Hepatocyte (in vitro differentiated cells): Measurements from ENCODE around the gene IL13. TPM values are rescaled to one million over a fixed set of nuclear protein-coding genes. Genes with fewer than 3 reads are reported as not detected.

Experiments
- DNase-seq: peaks from one replicate; pipeline ENCODE4 v3.0.0-alpha.2; 2016; ENCODE audit warnings: low spot score
- H2AFZ ChIP-seq: fragments of 200-600 bp; sonication (generic); 2 replicates; pipeline ENCODE4 v1.6.0; 2016; ENCODE audit warnings: antibody characterized with exemption, mild to moderate bottlenecking
- H3K27ac ChIP-seq: fragments of 200-600 bp; sonication (generic); 2 replicates; pipeline ENCODE4 v1.5.1; 2016; ENCODE audit warnings: mild to moderate bottlenecking
- H3K27me3 ChIP-seq: fragments of 200-600 bp; sonication (generic); 2 replicates; pipeline ENCODE4 v1.6.1; 2016
- H3K36me3 ChIP-seq: fragments of 200-600 bp; sonication (generic); replicated peaks from 2 replicates; pipeline ENCODE4 v1.5.1; 2016; ENCODE audit warnings: low read depth; ENCODE audit not compliant: insufficient read depth
- H3K4me1 ChIP-seq: fragments of 200-600 bp; sonication (generic); 2 replicates; pipeline ENCODE4 v1.5.1; 2016; ENCODE audit warnings: mild to moderate bottlenecking, moderate library complexity; ENCODE audit not compliant: insufficient read depth
- H3K4me2 ChIP-seq: fragments of 200-600 bp; sonication (generic); 2 replicates; pipeline ENCODE4 v1.6.0; 2016
- H3K4me3 ChIP-seq: fragments of 200-600 bp; sonication (generic); 2 replicates; pipeline ENCODE4 v1.5.1; 2016; ENCODE audit warnings: mild to moderate bottlenecking
- H3K79me2 ChIP-seq: fragments of 200-600 bp; sonication (generic); 2 replicates; pipeline ENCODE4 v1.6.0; 2017; ENCODE audit warnings: mild to moderate bottlenecking
- H3K9me2 ChIP-seq: fragments of 200-600 bp; sonication (generic); replicated peaks from 2 replicates; pipeline ENCODE4 v1.6.0; 2017; ENCODE audit warnings: mild to moderate bottlenecking; ENCODE audit not compliant: insufficient read depth
- H3K9me3 ChIP-seq: fragments of 200-600 bp; sonication (generic); 2 replicates; pipeline ENCODE4 v1.5.1; 2016; ENCODE audit warnings: low read depth, mild to moderate bottlenecking
- H4K20me1 ChIP-seq: fragments of 200-600 bp; sonication (generic); 2 replicates; pipeline ENCODE4 v1.6.0; 2016; ENCODE audit warnings: mild to moderate bottlenecking; ENCODE audit not compliant: insufficient read depth, poor library complexity, severe bottlenecking
- CTCF ChIP-seq: fragments of 200-600 bp; sonication (generic); IDR thresholded peaks from 2 replicates; pipeline ENCODE4 v1.5.1; 2016; ENCODE audit warnings: antibody characterized with exemption, mild to moderate bottlenecking; ENCODE audit not compliant: poor library complexity
- EZH2 ChIP-seq: fragments of 200-600 bp; sonication (generic); IDR thresholded peaks from 2 replicates; pipeline ENCODE4 v1.6.1; 2016; ENCODE audit warnings: antibody characterized with exemption, mild to moderate bottlenecking, borderline replicate concordance
- EZH2phosphoT487 ChIP-seq: fragments of 200-600 bp; sonication (generic); IDR thresholded peaks from one replicate; pipeline ENCODE4 v1.6.1; 2018; ENCODE audit warnings: antibody characterized with exemption, mild to moderate bottlenecking, low read depth, moderate library complexity; ENCODE audit not compliant: unreplicated experiment, severe bottlenecking
- WGBS: methylation state at CpG from one replicate; pipeline ENCODE4 v1.1.6; 2016; ENCODE audit warnings: low lambda C conversion rate; ENCODE audit errors: missing lambda C conversion rate; 5-methylcytosine and 5-hydroxymethylcytosine counted together
- polyA plus RNA-seq: library from polyadenylated mRNA; unstranded; fragments of >200 nt; fragmentation: Nextera tagmentation; extraction: Ambion mirVana; gene quantifications from 2 replicates; pipeline ENCODE4 v1.2.1, GENCODE V29; 2016
- total RNA-seq: library from RNA; depleted of rRNA; stranded (reverse); fragments of >200 nt; gene quantifications from 2 replicates; pipeline ENCODE4 v1.2.3, GENCODE V29; 2014

Gene IL13
- total and polyA plus RNA-seq, 2 experiments from 2014 or later = not detected

- no peaks in the 10 kb centered on the region for H3K36me3 ChIP-seq
- DNase-seq = peak; percentile 85
- H4K20me1 ChIP-seq = no peaks in the 10 kb centered on the region
- no peaks in the 10 kb centered on the region for H3K9me2 ChIP-seq
- no peaks in the 10 kb centered on the region for H3K27me3 ChIP-seq
- H3K4me2 ChIP-seq = no peak overlapping the region
- H3K4me3 ChIP-seq = no peak overlapping the region
- TF ChIP-seq EZH2phosphoT487 (no peak), EZH2 (no peak), CTCF (peak; percentile 29)
- WGBS = 49% methylated on average over 7 of the region's 7 CpGs
- no peak overlapping the region for H2AFZ ChIP-seq
- peaks cover 6% of the 10 kb centered on the region for H3K4me1 ChIP-seq
- no peaks in the 10 kb centered on the region for H3K9me3 ChIP-seq
- peak overlapping the region; percentile 74 for H3K27ac ChIP-seq
- H3K79me2 ChIP-seq = no peaks in the 10 kb centered on the region
Measured at GRCh38 chr5:132677191-132677590, 19.2 kb downstream of the IL13 start.

GRCh38 chr5:132677682-132678400 is 19.9 kb downstream of the IL13 start:
- H3K9me2 ChIP-seq = no peaks in the 10 kb centered on the region
- peaks cover 6% of the 10 kb centered on the region for H3K4me1 ChIP-seq
- no peaks in the 10 kb centered on the region for H3K27me3 ChIP-seq
- peak overlapping the region; percentile 25 for H3K27ac ChIP-seq
- 87% methylated on average over 15 of the region's 15 CpGs for WGBS
- TF ChIP-seq EZH2phosphoT487 (no peak), CTCF (no peak), EZH2 (no peak)
- H3K4me3 ChIP-seq = no peak overlapping the region
- H3K9me3 ChIP-seq = no peaks in the 10 kb centered on the region
- no peak for DNase-seq
- H4K20me1 ChIP-seq = no peaks in the 10 kb centered on the region
- H2AFZ ChIP-seq = no peak overlapping the region
- no peaks in the 10 kb centered on the region for H3K79me2 ChIP-seq
- no peak overlapping the region for H3K4me2 ChIP-seq
- H3K36me3 ChIP-seq = no peaks in the 10 kb centered on the region

GRCh38 chr5:132678735-132679134 is 20.8 kb downstream of the IL13 start:
- Histone ChIP-seq H3K27me3 (no peaks in the 10 kb centered on the region), H3K79me2 (no peaks in the 10 kb centered on the region), H3K4me1 (peaks cover 6% of the 10 kb centered on the region), H3K4me3 (no peak overlapping the region), H3K9me3 (no peaks in the 10 kb centered on the region), H3K27ac (no peak overlapping the region), H2AFZ (no peak overlapping the region), H3K4me2 (no peak overlapping the region), H3K9me2 (no peaks in the 10 kb centered on the region), H4K20me1 (no peaks in the 10 kb centered on the region), H3K36me3 (no peaks in the 10 kb centered on the region)
- TF ChIP-seq EZH2phosphoT487 (no peak), EZH2 (no peak), CTCF (no peak)
- no peak for DNase-seq
- 100% methylated on average over 1 of the region's 1 CpG for whole genome bisulfite sequencing
